ENCODE data around the gene TXNDC2. TPM values are rescaled to one million over a fixed set of nuclear protein-coding genes. Genes with fewer than 3 reads are reported as not detected.
"Not testable (repeated sequence)": the region's sequence is repeated elsewhere in the genome, so short reads cannot be mapped to it uniquely, and the experiment has no call there.

TXNDC2 gene
- total and polyA plus RNA-seq, 2 of the 4 experiments (the other 2 are of a cell fraction): 0.18 TPM; not detected in 1

GRCh38 chr18:9890957-9891356 is 5.2 kb downstream of the TXNDC2 start:
- intact Hi-C loops (cut with micrococcal nuclease) (no loop called here), dilution Hi-C loops (cut with HindIII; ENCODE audit: low sequenced_read_pairs, unreplicated experiment) (no loop called here), in situ Hi-C loops (cut with MboI; ENCODE audit: low sequenced_read_pairs) (no loop called here)
- H3K79me1 ChIP-seq (ENCODE audit: low read depth in 1 of 2, low read length in 2 of 2): no peaks in the 10 kb centered on the region
- ChIA-PET POLR2A (ENCODE audit: unreplicated experiment) (interaction anchor here (0.7 kb wide), 1 partner anchor 14 kb away, joined by 3 read pairs; no protein-coding TSS in a partner anchor), CTCF (no interaction called here)
- no peak overlapping the region for H4K5ac ChIP-seq (ENCODE audit: low read depth, low read length)
- no peak overlapping the region for H2AK9ac ChIP-seq (replicated peaks; ENCODE audit: low read depth, low read length, poor library complexity)
- no peak overlapping the region for H4K8ac ChIP-seq (ENCODE audit: low read depth in 2 of 2, low read length in 2 of 2)
- H3K9me1 ChIP-seq (ENCODE audit: insufficient read depth, low read length): no peaks in the 10 kb centered on the region; the same call in 1 of the 2 replicates
- no peak overlapping the region for H2AK5ac ChIP-seq (ENCODE audit: low read depth, low read length)
- ATAC-seq (ENCODE audit: low read depth) (no peak), DNase-seq (no peak)
- H3K36me3 ChIP-seq (ENCODE audit: control insufficient read depth, insufficient read depth, low read length): no peaks in the 10 kb centered on the region
- BruUV-seq (replicated peaks): no TSS peak
- no peak overlapping the region for H3K4me2 ChIP-seq (ENCODE audit: low read depth, low read length)
- no peaks in the 10 kb centered on the region for H3K27me3 ChIP-seq (ENCODE audit: control insufficient read depth, insufficient read depth, low read length)
- H3K9me3 ChIP-seq (ENCODE audit: control insufficient read depth, insufficient read depth, low read length): no peaks in the 10 kb centered on the region
- no peak overlapping the region for H2BK120ac ChIP-seq (ENCODE audit: low read depth, low read length)
- whole genome bisulfite sequencing, 2 experiments (ENCODE audit: extremely low coverage in 2 of 2, insufficient read length in 1 of 2): no CpG with 5 or more reads among the region's 1 CpG
- H3K18ac ChIP-seq (ENCODE audit: low read depth, low read length): no peak overlapping the region
- H3K23ac ChIP-seq (ENCODE audit: low read depth, low read length): no peak overlapping the region
- H2AFZ ChIP-seq (replicated peaks; ENCODE audit: low read length, poor library complexity): no peak overlapping the region
- no peak overlapping the region for H2BK5ac ChIP-seq (ENCODE audit: low read depth, low read length, poor library complexity, severe bottlenecking)
- no peaks in the 10 kb centered on the region for H3K4me1 ChIP-seq (ENCODE audit: control insufficient read depth, insufficient read depth, low read length)
- no peak overlapping the region for H3K27ac ChIP-seq (ENCODE audit: insufficient read depth, low read length)
- H3K56ac ChIP-seq (ENCODE audit: extremely low read depth, insufficient read depth, low read length): no peak overlapping the region
- no peak overlapping the region for H3K4me3 ChIP-seq (ENCODE audit: insufficient read depth, low read depth, low read length)
- no peaks in the 10 kb centered on the region for H4K20me1 ChIP-seq (ENCODE audit: insufficient read depth, low read length)
- no peak overlapping the region for H2BK15ac ChIP-seq (ENCODE audit: low read depth, low read length)
- H3K9ac ChIP-seq (ENCODE audit: low read depth, low read length): no peak overlapping the region
- no peak for TF ChIP-seq RFX5 (IDR thresholded peaks at IDR 0.05; ENCODE audit: low read depth, low read length)
- no peak for TF ChIP-seq NFE2L2 (IDR thresholded peaks at IDR 0.05; ENCODE audit: low read depth, low read length)
- no peak overlapping the region for H3K14ac ChIP-seq (replicated peaks; ENCODE audit: low read depth, low read length)
- no peak overlapping the region for H4K91ac ChIP-seq (ENCODE audit: insufficient read depth, low read depth, low read length)
- no peak overlapping the region for H3K4ac ChIP-seq (ENCODE audit: low read depth, low read length)
- H2BK20ac ChIP-seq (ENCODE audit: low read depth, low read length): no peak overlapping the region

DNA sequence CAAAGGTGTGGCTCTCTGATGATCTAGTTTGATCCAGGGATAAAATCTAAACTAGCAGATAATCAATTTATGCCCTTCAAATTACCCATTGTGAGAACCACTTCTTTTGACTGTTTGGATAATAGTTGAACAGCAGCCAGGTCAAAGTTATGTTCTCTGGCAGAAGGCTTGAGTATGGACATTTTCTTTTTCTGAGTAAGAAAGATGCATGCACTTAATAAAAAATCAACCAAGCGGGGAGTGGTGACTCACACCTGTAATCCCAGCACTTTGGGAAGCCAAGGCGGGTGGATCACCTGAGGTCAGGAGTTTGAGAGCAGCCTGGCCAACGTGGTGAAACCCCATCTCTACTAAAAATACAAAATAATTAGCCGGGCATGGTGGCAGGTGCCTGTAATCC is 5.7 kb downstream of the TXNDC2 start:
- H3K79me1 ChIP-seq (ENCODE audit: low read depth in 1 of 2, low read length in 2 of 2); H2BK15ac ChIP-seq (ENCODE audit: low read depth, low read length); intact Hi-C loops (cut with micrococcal nuclease); H2BK5ac ChIP-seq (ENCODE audit: low read depth, low read length, poor library complexity, severe bottlenecking); H3K4me1 ChIP-seq (ENCODE audit: control insufficient read depth, insufficient read depth, low read length); H3K4me3 ChIP-seq (ENCODE audit: insufficient read depth, low read depth, low read length); H4K5ac ChIP-seq (ENCODE audit: low read depth, low read length); H3K27ac ChIP-seq (ENCODE audit: insufficient read depth, low read length); H2BK120ac ChIP-seq (ENCODE audit: low read depth, low read length); in situ Hi-C loops (cut with MboI; ENCODE audit: low sequenced_read_pairs); ATAC-seq (ENCODE audit: low read depth); CTCF ChIA-PET; H2AK9ac ChIP-seq (replicated peaks; ENCODE audit: low read depth, low read length, poor library complexity); BruUV-seq (replicated peaks); dilution Hi-C loops (cut with HindIII; ENCODE audit: low sequenced_read_pairs, unreplicated experiment); H3K4ac ChIP-seq (ENCODE audit: low read depth, low read length); H3K56ac ChIP-seq (ENCODE audit: extremely low read depth, insufficient read depth, low read length); H3K18ac ChIP-seq (ENCODE audit: low read depth, low read length); H3K27me3 ChIP-seq (ENCODE audit: control insufficient read depth, insufficient read depth, low read length); H3K4me2 ChIP-seq (ENCODE audit: low read depth, low read length); H3K23ac ChIP-seq (ENCODE audit: low read depth, low read length); H2BK20ac ChIP-seq (ENCODE audit: low read depth, low read length); H2AK5ac ChIP-seq (ENCODE audit: low read depth, low read length); H3K9me1 ChIP-seq (ENCODE audit: insufficient read depth, low read length); POLR2A ChIA-PET (ENCODE audit: unreplicated experiment); H3K36me3 ChIP-seq (ENCODE audit: control insufficient read depth, insufficient read depth, low read length); H3K14ac ChIP-seq (replicated peaks; ENCODE audit: low read depth, low read length); H3K9me3 ChIP-seq (ENCODE audit: control insufficient read depth, insufficient read depth, low read length); H4K91ac ChIP-seq (ENCODE audit: insufficient read depth, low read depth, low read length); H3K9ac ChIP-seq (ENCODE audit: low read depth, low read length); H4K8ac ChIP-seq (ENCODE audit: low read depth in 2 of 2, low read length in 2 of 2); H2AFZ ChIP-seq (replicated peaks; ENCODE audit: low read length, poor library complexity); H4K20me1 ChIP-seq (ENCODE audit: insufficient read depth, low read length): not testable (repeated sequence)
- DNase-seq: peak; percentile 45
- WGBS, 2 experiments (ENCODE audit: extremely low coverage in 2 of 2, insufficient read length in 1 of 2): no CpG with 5 or more reads among the region's 4 CpGs
